ENCODE results near the gene GRID1.

Gene GRID1

DNA sequence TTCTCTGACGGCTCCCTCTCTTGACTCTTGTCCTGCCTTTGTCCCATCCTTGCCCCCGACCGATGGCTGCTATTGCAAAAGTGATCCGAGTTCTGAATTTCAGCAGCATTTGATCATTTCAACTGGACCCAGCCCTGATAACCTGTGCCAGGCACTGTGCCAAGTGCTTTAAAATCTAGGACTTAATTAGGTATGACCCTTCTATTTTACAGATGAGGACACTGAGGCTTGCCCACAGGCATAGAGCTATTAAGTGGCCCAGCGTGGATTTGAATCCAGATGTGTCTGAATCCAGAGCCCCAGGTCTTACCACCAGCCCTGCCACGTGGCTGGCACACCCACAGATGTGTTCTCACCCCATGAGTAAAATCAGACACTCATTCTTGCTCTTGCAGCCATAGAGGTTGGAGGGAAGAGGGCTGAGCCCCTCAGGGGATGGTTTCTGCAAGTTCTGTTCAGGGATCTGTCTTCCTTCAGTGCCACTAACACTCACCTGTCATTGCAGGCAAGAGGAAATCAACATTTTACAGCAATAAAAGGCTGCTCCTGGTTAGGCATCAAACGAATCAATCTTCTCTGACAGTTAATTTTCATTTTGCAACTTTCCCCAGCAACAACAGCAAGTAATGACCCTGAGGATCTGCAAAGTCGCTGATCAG lies 101.2 kb downstream of the GRID1 start:
- DNase-seq (ENCODE audit: low read depth), result no peak

DNA sequence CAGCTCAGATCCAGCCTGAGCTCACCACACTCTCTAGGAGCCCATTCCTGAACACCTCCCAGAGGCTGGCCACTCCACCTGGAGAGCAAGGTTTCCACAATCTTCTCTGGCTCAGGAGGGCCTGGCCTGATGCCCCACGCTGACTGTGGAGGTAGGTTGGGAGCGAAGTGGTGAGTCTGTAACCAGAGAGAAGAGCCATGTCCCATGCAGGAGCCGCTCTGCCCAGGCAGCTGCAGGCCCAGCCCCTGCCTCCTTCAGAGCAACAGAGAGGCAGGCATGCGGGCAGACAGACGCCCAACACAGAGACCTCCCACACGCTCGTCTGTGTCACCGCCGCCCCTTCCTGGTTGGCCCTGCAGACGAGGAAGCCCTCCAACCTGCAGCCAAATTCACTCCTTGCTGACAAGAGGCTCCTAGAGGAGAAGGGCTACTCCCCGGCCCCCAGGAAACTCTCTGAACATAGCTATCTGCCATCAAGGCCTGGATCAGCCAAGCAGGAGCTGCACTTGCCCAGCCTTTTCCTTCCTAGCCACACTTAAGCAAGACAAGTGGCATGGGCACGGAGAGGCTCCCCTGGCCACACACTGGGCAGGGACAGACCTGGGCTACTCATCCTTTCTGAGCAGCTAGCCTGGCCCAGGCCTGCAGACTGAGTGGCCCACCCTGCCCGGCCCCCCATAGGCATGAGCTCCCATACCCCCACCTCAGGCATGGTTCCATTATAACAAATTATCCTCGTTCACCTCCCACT lies 101.9 kb downstream of the GRID1 start:
- no peak for DNase-seq (ENCODE audit: low read depth)

DNA sequence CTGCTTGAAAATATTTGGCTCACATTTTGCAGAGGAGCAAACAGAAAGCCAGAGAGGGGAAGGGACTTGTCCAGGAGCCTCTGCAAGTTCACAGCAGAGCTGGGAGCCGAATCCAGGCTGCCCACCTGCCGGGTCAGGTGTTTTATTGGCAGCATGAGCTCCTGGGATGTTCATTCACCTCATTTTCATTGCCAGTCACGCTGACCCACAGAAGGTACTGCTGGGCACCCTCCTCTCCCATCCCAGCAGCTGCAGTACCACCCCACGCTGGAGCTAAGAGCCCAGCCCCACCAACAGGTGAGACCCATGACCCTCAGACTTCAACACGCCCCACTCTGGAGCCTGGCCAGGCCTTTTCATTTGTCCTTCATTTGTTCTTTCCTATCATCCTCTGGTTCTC lies 102.7 kb downstream of the GRID1 start:
- DNase-seq (ENCODE audit: low read depth), result no peak

DNA sequence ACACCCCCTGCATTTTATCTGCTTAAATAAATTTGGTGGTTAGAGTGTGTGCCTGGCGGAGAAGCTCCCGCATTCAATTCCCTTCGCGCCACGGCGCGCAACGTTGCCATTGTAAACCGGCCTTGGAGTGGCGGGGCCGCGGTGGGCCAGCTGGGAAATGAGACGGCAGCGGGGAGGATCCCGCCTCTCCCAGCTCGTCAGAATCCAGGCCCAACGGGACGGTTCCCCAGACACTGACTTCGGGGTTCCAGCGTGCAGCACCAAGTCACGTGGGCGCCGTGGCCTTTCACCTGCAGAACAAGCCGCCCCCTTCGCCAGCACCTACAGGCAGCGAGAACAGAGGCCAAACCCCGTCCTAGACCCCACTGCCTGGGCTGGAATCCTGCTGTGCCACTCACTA lies 103.4 kb downstream of the GRID1 start:
- DNase-seq (ENCODE audit: low read depth), result no peak

DNA sequence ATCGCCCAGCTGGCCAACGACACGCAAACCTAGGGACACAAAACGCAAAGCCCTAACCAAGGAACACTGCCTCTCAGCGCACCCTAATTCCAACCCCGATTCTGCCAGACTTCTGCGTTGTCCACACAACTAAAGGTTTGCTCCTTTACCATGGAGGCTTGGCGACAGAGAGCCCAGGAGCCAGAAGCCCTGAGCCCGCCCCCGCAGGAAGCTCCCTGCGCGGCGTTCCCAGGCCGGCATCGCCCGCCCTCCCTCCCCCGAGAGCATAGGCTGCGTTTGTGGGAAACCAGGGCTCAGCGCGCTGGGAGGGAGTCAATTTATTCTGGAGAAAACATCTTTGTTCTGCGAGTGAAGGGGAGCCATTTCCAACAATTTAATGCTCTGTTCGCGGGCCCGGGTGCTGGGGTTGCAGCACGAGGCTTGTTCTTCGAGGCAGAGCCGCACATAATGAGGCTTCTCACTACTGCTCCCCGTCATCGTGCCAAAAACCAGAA lies 103.9 kb downstream of the GRID1 start:
- DNase-seq (ENCODE audit: low read depth), result no peak

GRCh38 chr10:86261941-86262687 lies 104.5 kb downstream of the GRID1 start:
- no peak for DNase-seq (ENCODE audit: low read depth)

DNA sequence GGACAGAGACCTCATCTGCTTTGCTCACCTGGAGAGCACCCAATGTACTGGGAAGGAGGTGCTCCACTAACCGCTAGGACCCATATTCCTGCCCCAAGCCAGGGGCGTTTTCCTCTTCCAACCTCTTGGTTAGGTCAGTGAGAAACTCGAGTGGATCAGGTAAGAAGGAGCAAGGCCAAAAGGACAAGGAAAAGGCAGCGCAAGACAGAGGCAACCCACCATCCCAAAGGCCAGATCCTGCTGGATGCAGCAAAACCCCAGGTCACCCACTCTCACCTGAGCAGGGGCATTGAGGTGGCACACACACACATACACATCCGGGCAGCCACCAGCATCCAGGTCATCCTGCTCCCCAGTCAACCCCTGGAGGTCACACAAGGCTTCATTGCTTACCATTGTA lies 105.1 kb downstream of the GRID1 start:
- no peak for DNase-seq (ENCODE audit: low read depth)

DNA sequence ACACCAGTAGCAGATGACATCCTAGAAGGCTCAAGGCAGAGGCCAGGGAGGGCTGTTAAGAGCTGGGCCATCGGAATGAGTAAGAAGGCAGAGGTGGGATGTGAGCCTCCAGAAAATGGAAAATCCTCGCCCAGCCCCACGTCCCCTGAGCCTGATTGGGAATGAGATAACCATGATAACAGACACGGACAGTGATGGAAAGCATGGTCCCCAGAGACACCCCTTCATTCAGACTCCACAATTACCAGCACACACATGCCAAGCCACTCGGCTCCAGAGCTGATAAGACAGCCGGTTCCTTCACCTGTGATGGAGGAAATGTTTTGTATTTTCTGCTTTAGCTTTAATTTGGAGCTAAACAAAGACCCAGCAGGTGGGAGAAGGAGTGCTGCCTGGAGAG lies 106.0 kb downstream of the GRID1 start:
- DNase-seq (ENCODE audit: low read depth), result no peak

- no peak for DNase-seq (ENCODE audit: low read depth)
Observed at GRCh38 chr10:86259901-86260562, 106.6 kb downstream of the GRID1 start.

GRCh38 chr10:86258941-86259340 lies 107.7 kb downstream of the GRID1 start:
- no peak for DNase-seq (ENCODE audit: low read depth)

GRCh38 chr10:86258499-86258898 lies 108.1 kb downstream of the GRID1 start:
- no peak for DNase-seq (ENCODE audit: low read depth)

- DNase-seq (ENCODE audit: low read depth), result no peak
Observed at GRCh38 chr10:86257683-86258082, 108.9 kb downstream of the GRID1 start.

DNA sequence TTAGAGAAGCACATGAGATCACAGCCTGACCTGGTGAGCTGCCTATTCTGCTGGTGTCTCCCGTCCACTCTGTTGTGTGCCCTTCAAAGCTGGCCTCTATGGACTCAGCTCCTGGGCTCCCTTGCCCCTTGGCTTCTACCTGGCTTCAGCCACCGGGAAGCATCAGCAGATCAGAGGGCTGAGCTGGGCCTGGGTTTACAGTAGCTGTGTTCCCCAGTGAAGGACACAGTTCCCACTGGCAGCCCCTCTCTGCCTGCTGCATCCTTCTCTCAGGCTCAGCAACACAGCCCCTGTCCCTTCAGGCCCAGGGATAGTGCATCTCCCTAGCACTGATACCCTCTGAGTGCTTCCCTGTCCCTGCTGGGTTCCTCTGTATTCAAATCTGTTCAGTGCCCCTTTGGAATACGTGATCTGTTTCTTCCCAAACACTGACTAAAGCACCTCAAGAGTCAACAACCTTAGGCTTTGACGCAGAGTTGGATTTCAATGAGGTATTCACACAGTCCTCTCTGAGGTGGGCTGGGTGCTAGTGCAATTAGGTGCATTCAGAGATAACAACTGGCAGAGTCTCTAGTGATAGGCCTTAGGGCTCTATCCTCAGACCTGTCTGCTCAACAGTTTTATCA lies 109.8 kb downstream of the GRID1 start:
- DNase-seq (ENCODE audit: low read depth), result no peak

DNA sequence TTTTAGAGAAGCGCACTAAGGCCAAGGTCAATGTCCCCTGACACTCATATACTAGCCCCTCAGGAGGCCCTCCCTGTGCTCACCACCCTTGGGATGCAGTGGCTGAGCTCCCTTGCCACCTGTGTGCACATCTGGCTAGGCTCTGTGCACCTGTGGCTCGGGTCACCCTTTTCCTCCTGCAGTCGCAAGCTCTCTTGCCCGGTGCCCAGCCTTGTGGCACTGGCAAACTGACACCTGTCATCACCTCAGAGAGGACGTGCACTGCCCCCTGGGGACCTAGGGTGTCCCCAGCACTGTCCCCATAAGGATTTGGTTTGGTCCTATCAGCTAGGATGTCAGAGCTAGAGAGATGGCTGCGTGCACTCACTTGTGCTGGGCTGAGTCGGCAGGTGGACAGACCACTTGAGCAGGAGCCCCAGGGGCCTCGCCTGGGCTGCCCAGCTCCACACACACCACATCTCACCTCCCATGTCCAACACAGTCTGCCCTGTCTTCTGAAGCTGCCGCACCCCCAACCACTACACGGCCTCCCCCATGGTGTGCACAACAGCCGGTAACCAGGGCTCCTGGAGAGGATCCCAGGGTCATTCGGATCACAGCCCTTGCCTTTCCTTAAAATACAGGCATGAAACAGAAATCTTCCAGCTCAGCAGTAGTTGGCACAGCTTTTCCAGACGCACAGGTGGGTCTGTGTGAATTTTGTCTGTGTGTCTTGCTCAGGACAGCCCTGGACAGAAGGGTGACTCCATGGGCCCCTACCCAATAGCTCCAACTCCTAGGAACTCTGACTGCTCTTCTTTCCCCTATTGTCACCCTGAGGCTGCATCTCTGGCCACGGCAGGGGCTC lies 111.0 kb downstream of the GRID1 start:
- no peak for DNase-seq (ENCODE audit: low read depth)

DNA sequence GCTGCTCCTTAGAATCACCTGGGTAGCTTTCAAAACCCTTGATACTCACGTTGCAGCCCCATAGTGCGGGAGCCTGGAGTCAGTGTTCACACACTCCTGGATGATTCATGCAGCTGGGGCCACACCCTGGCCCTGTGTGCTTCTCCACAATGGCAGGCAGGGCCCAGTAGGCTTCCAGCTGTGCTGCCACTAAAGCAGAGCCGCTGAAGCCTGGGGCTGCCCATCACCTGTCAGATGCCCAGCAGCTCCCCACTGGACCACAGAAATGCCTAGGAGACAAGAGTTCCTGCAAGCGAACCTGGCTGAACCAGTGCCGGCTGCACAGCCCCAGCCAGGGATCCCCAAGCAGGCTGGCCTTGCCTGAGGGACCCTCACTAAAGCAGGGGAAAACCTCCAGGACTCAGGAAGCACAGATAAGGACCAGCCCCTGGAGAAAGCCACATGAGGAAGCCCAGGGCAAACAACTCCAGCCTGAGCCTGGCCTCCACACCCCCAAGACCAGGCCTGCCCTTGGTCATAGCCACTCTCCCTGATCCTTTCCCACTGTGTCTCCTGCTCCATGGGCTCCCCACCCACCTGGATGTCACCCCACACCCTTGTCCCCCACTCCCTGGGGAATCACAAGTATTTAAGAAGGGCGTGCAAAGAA lies 111.9 kb downstream of the GRID1 start:
- no peak for DNase-seq (ENCODE audit: low read depth)

DNA sequence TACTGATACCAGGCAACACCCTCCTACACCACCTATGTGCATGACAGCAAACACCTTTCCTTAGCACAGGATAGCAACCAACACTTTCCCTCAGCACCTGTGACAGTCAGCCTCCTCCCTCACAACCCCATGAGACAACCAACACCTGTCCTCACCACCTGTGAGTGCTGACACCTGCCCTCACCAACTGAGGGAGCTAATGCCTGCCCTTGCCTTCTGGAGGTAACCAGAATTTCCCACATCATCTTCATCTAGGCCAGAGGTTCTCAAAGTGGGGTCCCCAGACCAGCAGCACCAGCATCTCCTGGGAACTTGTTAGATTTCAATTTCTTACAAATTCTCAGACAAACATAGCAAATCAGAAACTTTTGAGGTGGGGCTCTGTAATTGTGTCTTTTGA lies 112.5 kb downstream of the GRID1 start:
- no peak for DNase-seq (ENCODE audit: low read depth)

DNA sequence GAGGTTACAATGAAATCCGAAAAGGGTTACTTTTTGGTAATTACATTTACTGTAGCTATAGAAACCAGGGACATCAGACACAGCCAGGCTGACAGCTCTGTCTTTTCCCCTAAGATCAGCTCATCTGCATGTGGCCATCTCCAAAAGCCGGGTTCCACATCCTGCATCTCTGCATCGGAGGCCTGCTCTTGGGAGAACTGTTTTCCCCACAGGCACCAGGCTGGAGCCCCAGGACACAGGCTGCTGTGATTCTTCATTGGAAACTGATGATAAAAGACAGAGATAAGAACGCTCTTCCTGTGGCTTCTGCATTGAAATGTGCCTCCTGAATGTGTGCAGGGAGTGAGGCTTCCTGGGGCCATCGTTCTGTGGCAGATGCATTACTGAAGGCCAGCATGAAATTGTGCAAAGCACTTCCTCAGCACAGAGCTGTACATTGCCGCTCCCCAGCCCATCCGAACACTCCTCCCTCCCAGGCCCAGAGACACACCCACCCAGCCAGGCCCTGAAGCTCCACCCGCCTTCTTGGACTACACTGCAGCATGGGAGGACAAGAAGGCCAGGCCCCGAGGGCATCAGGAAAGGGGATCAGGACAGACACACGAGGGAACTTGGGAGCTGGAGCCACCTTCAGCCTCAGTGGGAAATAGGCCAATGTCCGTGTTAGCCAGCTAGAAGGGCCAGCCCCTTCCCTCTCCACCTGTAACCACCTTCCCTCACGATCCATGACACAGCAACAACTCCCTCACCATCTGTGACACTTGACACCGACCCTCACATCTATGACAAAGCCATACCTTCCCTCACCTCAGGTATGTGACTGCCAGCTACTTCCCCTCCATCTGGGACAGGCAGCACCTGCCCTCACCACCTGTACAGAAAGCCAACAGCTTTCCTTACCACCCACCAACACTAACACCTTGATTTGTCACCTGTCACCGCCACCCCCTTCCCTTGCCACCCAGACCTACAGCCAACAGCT lies 113.2 kb downstream of the GRID1 start:
- DNase-seq (ENCODE audit: low read depth), result no peak

DNA sequence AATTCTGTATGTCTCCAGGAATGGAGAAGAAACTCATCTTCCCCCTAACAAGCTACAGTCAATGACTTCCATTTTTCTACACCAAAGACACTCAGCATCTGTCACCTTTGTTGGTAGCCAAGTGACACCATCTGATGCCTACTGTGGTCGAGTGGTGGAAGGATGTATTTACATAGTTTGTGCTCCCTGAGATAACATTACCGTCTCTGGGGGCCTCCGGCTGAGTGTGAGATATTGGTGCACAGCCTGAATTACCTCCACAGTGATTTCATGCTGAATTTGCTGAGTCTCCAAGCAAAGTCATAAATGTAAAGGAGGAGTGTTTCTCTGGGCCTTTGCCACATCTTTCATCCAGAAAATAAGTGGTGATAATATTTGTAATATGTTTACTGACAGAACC lies 114.0 kb downstream of the GRID1 start:
- DNase-seq (ENCODE audit: low read depth), result no peak

GRCh38 chr10:86252079-86252478 lies 114.5 kb downstream of the GRID1 start:
- no peak for DNase-seq (ENCODE audit: low read depth)
